GM19238 (cell line): ENCODE data around the gene FAAP100.

Source experiments
- DNase-seq: peaks from one replicate; pipeline ENCODE4 v3.0.0; 2011; ENCODE audit warnings: low spot score; ENCODE audit not compliant: insufficient read length

Gene FAAP100

GRCh38 chr17:81512562-81513371, 39.4 kb downstream of the FAAP100 start, which contains the start of gene ACTG1:
Gene ACTG1 (minus strand): TSS chr17:81512799. CDS start chr17:81512354, 445 bp downstream.
- peak; percentile 92 for DNase-seq

GRCh38 chr17:81511804-81512561, 40.2 kb downstream of the FAAP100 start:
- DNase-seq = no peak

- no peak for DNase-seq
These were observed 40.7 kb downstream of the FAAP100 start for GRCh38 chr17:81511554-81511803.

- DNase-seq = no peak
These were observed 41.2 kb downstream of the FAAP100 start for GRCh38 chr17:81510785-81511553.

GRCh38 chr17:81509972-81510784, 42.0 kb downstream of the FAAP100 start:
- no peak for DNase-seq

GRCh38 chr17:81509207-81509971, 42.8 kb downstream of the FAAP100 start:
- DNase-seq = no peak

GRCh38 chr17:81508639-81509206, 43.4 kb downstream of the FAAP100 start:
- no peak for DNase-seq

GRCh38 chr17:81503619-81504018, 48.5 kb downstream of the FAAP100 start:
- DNase-seq = no peak

GRCh38 chr17:81502471-81503017, 49.6 kb downstream of the FAAP100 start:
- no peak for DNase-seq

GRCh38 chr17:81500047-81500446, 52.1 kb downstream of the FAAP100 start:
- DNase-seq = no peak

GRCh38 chr17:81499601-81499970, 52.6 kb downstream of the FAAP100 start:
- no peak for DNase-seq

GRCh38 chr17:81498953-81499600, 53.1 kb downstream of the FAAP100 start:
- no peak for DNase-seq

- no peak for DNase-seq
These were observed 57.4 kb downstream of the FAAP100 start for GRCh38 chr17:81494626-81495377.

- no peak for DNase-seq
These were observed 58.7 kb downstream of the FAAP100 start for GRCh38 chr17:81493198-81494038.

GRCh38 chr17:81492706-81493105, 59.4 kb downstream of the FAAP100 start:
- DNase-seq = no peak

GRCh38 chr17:81492202-81492601, 60.0 kb downstream of the FAAP100 start:
- DNase-seq = no peak

- DNase-seq = no peak
These were observed 60.4 kb downstream of the FAAP100 start for GRCh38 chr17:81491761-81492160.

GRCh38 chr17:81491181-81491581, 61.0 kb downstream of the FAAP100 start:
- DNase-seq = no peak
